Adrenal gland (tissue), 5 donors: ENCODE results near the gene MGAM2.

Experiments used
- CTCF ChIP-seq, 6 experiments: fragments of 450-650 bp in 4 of 6; fragments of 200-600 bp in 2 of 6; sonication (generic) in 1 of 6; IDR thresholded peaks; 1 replicate in 5 of 6; 2 replicates in 1 of 6; pipeline versions ENCODE4 v1.5.1 to v1.8.0; 2016 to 2021; ENCODE audit warnings: antibody characterized with exemption in 6 of 6, mild to moderate bottlenecking in 2 of 6, moderate library complexity in 1 of 6
- POLR2A ChIP-seq, 2 donors: fragments of 450-650 bp; IDR thresholded peaks; one replicate each; pipeline ENCODE4 v1.6.1; 2017; ENCODE audit warnings: antibody characterized with exemption in 2 of 2, mild to moderate bottlenecking in 2 of 2, moderate library complexity in 1 of 2
- donor health status: DM: no; HTN: no; CAD: no.

- no peak for TF ChIP-seq CTCF (IDR thresholded peaks at IDR 0.05)
- TF ChIP-seq POLR2A (IDR thresholded peaks at IDR 0.05) = no peak
Observed at GRCh38 chr7:142131439-142132185, 20.1 kb downstream of the MGAM2 start.
